ENCODE data around the gene KCNJ10. TPM values are rescaled to one million over a fixed set of nuclear protein-coding genes. Genes with fewer than 3 reads are reported as not detected.

KCNJ10 gene
- total RNA-seq, 1 donor from 2014 or later = 0.12 TPM

DNA sequence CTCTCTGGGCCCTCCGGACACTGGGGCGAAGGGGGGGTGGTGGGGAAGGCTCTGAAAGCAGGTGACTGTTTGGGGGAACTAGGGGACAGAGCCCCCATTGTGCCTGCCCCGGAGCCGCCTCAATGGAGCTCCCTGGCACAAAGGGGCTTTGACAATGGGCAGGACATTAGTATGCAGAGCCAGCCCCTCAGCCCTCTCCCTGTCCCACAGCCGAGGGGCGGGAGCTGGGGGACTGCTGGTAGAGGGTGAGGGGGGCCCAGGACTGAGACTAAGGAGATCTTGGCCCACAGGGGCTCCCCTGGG lies 7.8 kb downstream of the KCNJ10 start:
- TF ChIP-seq CTCF (IDR thresholded peaks at IDR 0.05; ENCODE audit: unreplicated experiment) = no peak
- H3K27me3 Mint-ChIP-seq = peaks cover 52% of the 10 kb centered on the region
- no peak overlapping the region for H3K4me3 Mint-ChIP-seq (ENCODE audit: low read depth)
- H3K36me3 Mint-ChIP-seq (ENCODE audit: insufficient read depth) = no peaks in the 10 kb centered on the region
- peaks cover 7% of the 10 kb centered on the region for H3K4me1 Mint-ChIP-seq (ENCODE audit: low read depth)
- no peaks in the 10 kb centered on the region for H3K9me3 Mint-ChIP-seq (ENCODE audit: low read depth)
- DNase-seq (ENCODE audit: low spot score, unreplicated experiment) = no peak
- H3K27ac Mint-ChIP-seq = no peak overlapping the region

DNA sequence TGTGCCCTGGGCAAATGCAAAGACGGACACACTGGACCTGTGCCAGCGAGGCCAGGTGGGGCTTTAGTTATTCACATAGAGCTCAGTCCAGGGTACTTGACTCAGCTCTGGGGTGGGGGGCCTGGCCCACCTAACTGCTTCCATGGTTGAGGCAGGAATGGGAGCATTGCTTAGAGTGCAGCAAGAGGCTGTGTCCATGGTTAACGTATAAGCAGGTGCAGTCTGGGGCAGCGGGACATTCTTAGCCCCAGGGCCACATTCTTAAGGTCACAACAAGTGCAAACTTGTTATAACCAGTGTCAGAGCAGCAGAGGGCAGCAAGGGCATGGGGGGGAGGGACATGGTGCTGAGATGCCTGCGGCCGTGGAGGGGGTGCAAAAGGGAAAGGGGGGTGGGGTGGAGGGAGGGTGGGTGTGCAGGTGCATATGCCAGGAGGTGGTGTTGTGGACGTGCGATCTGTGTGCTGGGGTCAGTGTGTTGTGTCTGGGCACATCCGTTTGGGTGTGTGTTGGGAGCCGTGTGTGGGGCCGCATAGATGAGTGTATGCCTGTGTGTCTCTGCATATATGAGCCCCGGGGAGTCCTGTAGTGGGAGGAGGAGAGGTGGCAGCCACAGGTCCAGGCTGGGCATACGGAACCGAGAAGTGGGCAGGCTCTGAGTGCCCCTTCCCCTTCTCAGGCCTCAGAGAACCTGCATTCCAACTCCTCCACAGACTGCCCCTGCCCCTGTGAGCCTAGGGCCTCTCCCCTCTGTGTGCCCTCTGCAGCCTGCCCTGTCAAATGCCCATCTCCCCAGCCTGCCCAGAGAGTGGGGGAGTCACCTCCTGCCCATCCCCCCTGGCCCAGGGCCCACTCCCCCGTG lies 8.4 kb downstream of the KCNJ10 start:
- Mint-ChIP-seq H3K4me3 (ENCODE audit: low read depth) (no peak overlapping the region), H3K9me3 (ENCODE audit: low read depth) (no peaks in the 10 kb centered on the region), H3K27me3 (peaks cover 48% of the 10 kb centered on the region), H3K4me1 (ENCODE audit: low read depth) (peaks cover 4% of the 10 kb centered on the region), H3K27ac (peak overlapping the region; percentile 25), H3K36me3 (ENCODE audit: insufficient read depth) (no peaks in the 10 kb centered on the region)
- no peak for TF ChIP-seq CTCF (IDR thresholded peaks at IDR 0.05; ENCODE audit: unreplicated experiment)
- DNase-seq (ENCODE audit: low spot score, unreplicated experiment) = no peak

GRCh38 chr1:160058087-160058486 lies 11.9 kb downstream of the KCNJ10 start:
- no peak overlapping the region for H3K27ac Mint-ChIP-seq
- H3K9me3 Mint-ChIP-seq (ENCODE audit: low read depth) = no peaks in the 10 kb centered on the region
- no peaks in the 10 kb centered on the region for H3K36me3 Mint-ChIP-seq (ENCODE audit: insufficient read depth)
- peaks cover 4% of the 10 kb centered on the region for H3K4me1 Mint-ChIP-seq (ENCODE audit: low read depth)
- TF ChIP-seq CTCF (IDR thresholded peaks at IDR 0.05; ENCODE audit: unreplicated experiment) = no peak
- no peak for DNase-seq (ENCODE audit: low spot score, unreplicated experiment)
- peaks cover 40% of the 10 kb centered on the region for H3K27me3 Mint-ChIP-seq
- no peak overlapping the region for H3K4me3 Mint-ChIP-seq (ENCODE audit: low read depth)

DNA sequence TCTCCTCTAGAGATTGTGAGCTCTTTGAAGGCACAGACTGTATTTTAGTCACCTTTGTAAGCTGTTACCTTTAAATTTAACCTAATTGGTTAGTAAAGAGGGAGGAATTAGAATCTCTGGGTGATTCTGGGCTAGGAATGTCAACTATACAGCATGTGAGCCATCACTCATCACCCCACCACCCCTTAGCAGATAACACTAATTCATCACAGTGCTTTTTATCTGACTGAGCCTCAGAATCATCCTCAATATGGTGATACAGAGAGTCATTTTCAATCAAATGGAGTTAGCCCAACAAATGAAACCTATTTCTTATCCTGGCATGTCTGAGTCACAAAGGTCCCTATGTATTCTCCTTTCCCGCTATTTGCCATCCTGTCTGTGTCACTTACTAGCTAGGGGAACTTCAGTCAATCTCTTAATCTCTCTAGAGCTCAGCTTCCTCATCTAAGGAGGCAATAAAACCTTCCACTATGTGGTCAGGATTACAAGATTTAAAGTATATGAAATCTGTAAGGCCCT lies 13.3 kb downstream of the KCNJ10 start:
- peaks cover 52% of the 10 kb centered on the region for H3K27me3 Mint-ChIP-seq
- H3K4me3 Mint-ChIP-seq (ENCODE audit: low read depth) = no peak overlapping the region
- peaks cover 3% of the 10 kb centered on the region for H3K4me1 Mint-ChIP-seq (ENCODE audit: low read depth)
- H3K9me3 Mint-ChIP-seq (ENCODE audit: low read depth) = no peaks in the 10 kb centered on the region
- no peaks in the 10 kb centered on the region for H3K36me3 Mint-ChIP-seq (ENCODE audit: insufficient read depth)
- no peak for DNase-seq (ENCODE audit: low spot score, unreplicated experiment)
- no peak for TF ChIP-seq CTCF (IDR thresholded peaks at IDR 0.05; ENCODE audit: unreplicated experiment)
- no peak overlapping the region for H3K27ac Mint-ChIP-seq

DNA sequence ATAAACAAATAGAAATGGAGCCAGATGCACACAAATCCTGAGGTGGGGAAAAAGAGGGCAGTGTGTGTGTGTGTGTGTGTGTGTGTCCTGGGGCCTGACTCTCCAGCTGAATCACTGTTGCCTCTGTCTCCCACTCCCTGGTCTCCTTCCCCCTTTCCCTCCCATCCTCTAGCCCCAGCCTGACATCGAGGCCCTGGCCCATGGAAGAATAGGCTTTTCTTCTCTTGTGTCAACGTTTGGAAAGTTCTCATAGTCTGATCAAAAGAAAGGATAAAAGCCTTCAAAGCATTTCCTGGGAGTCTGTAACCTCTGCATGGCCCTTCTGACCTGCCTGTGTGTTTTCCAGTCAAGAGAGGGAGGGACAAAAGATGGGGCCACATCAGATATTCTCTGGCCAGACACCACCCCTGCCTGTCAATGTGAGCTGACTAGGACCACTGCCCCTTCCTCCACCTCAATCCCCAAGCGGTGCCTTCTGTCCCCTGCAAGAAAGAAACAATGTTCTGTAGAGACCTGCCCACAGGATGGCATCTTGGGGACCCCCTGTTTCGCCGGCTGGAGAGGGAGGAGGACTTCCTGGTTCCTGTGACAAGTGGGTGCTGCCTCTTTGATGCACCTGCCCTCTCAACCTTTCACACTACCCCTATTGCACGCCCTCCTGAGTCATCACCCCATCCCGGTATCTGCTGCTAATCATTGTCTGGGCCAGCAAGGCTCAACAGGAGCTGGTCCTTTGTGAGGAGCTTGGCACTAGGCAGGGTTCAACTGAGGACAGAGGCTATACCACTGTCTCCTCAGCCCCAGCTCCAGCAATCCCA lies 16.2 kb downstream of the KCNJ10 start:
- Mint-ChIP-seq H3K4me3 (ENCODE audit: low read depth) (no peak overlapping the region), H3K9me3 (ENCODE audit: low read depth) (no peaks in the 10 kb centered on the region), H3K27me3 (peaks cover 56% of the 10 kb centered on the region), H3K36me3 (ENCODE audit: insufficient read depth) (no peaks in the 10 kb centered on the region), H3K27ac (no peak overlapping the region), H3K4me1 (ENCODE audit: low read depth) (no peaks in the 10 kb centered on the region)
- DNase-seq (ENCODE audit: low spot score, unreplicated experiment) = no peak
- no peak for TF ChIP-seq CTCF (IDR thresholded peaks at IDR 0.05; ENCODE audit: unreplicated experiment)
